ENCODE results near the gene ZNF827. TPM values are rescaled to one million over a fixed set of nuclear protein-coding genes. Genes with fewer than 3 reads are reported as not detected.

The ZNF827 gene
- total RNA-seq, 1 experiment from 2014 or later = 19.1 TPM

DNA sequence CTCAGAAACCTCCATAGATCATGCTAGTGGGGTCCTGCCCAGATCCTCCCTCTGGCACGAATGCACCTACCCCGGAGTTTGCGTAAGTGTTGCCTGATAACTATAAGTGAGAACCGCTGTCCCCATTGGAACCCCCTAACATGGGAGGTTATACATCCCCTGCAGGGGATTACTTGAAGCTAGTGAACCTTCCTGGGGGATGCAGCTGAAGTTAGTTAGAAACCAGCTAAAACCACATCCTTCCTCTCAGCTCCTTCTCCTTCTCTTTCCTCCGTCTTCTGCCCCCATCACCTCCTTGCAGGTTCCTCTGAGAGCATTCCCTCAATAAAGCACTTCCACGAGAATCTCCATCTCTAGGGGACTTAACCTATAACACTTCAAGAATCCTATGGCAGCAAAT lies 95.0 kb downstream of the ZNF827 start:
- H3K4me1 ChIP-seq (ENCODE audit: control insufficient read depth in 1 of 2, insufficient read depth in 2 of 2, low read length in 2 of 2) = no peaks in the 10 kb centered on the region
- no peak overlapping the region for H3K27ac ChIP-seq (ENCODE audit: low read depth, low read length)
- H3K9me3 ChIP-seq (ENCODE audit: control insufficient read depth in 1 of 2, insufficient read depth in 1 of 2, low read depth in 1 of 2, low read length in 2 of 2) = no peaks in the 10 kb centered on the region
- no peak for TF ChIP-seq TCF7L2 (IDR thresholded peaks at IDR 0.05; ENCODE audit: borderline replicate concordance, extremely low read depth, insufficient read depth, insufficient read length)
- TF ChIP-seq JUND (IDR thresholded peaks at IDR 0.05) = no peak
- no peak for TF ChIP-seq POLR2AphosphoS5 (IDR thresholded peaks at IDR 0.05; ENCODE audit: low read depth, low read length)
- TF ChIP-seq RAD21 (IDR thresholded peaks at IDR 0.05; ENCODE audit: low read depth) = no peak
- no peak for TF ChIP-seq SRF (IDR thresholded peaks at IDR 0.05; ENCODE audit: low read depth)
- no peak for TF ChIP-seq FOSL1 (IDR thresholded peaks at IDR 0.05; ENCODE audit: low read depth)
- TF ChIP-seq CBX3 (IDR thresholded peaks at IDR 0.05; ENCODE audit: low read depth) = no peak
- TF ChIP-seq SP1 (IDR thresholded peaks at IDR 0.05; ENCODE audit: low read depth) = no peak
- TF ChIP-seq SIN3A (IDR thresholded peaks at IDR 0.05; ENCODE audit: low read depth) = no peak
- TF ChIP-seq ELF1 (IDR thresholded peaks at IDR 0.05; ENCODE audit: borderline replicate concordance, low read depth) = no peak
- TF ChIP-seq ATF3 (IDR thresholded peaks at IDR 0.05) = no peak
- TF ChIP-seq EZH2phosphoT487 (IDR thresholded peaks at IDR 0.05; ENCODE audit: borderline replicate concordance) = no peak
- TF ChIP-seq ZFX (IDR thresholded peaks at IDR 0.05) = no peak
- no peak for TF ChIP-seq ZBTB33 (IDR thresholded peaks at IDR 0.05; ENCODE audit: extremely low read depth, insufficient replicate concordance, low read length)
- RAD21 ChIA-PET (ENCODE audit: low non-redundant PET in 1 of 2, low total read pairs in 2 of 2, uncharacterized antibody in 2 of 2, unreplicated experiment in 2 of 2) = no interaction called here
- H3K4me2 ChIP-seq (ENCODE audit: low read length) = no peak overlapping the region
- no peak overlapping the region for H3K4me3 ChIP-seq (replicated peaks in 1 of 2; ENCODE audit: low read depth in 1 of 2, low read length in 2 of 2)
- H2AFZ ChIP-seq (ENCODE audit: low read depth, low read length, poor library complexity, severe bottlenecking) = no peak overlapping the region
- no peaks in the 10 kb centered on the region for H3K9me2 ChIP-seq (ENCODE audit: insufficient read depth)
- ATAC-seq = no peak
- no peak overlapping the region for H3K9ac ChIP-seq (ENCODE audit: low read length)
- H3K27me3 ChIP-seq (ENCODE audit: insufficient read depth, low read length) = no peaks in the 10 kb centered on the region
- DNase-seq (ENCODE audit: low read depth, low spot score) = no peak
- POLR2A ChIA-PET = no interaction called here
- H3K79me2 ChIP-seq (ENCODE audit: insufficient read depth, low read length) = no peaks in the 10 kb centered on the region
- no peaks in the 10 kb centered on the region for H4K20me1 ChIP-seq (ENCODE audit: insufficient read depth)
- CTCF ChIA-PET = no interaction called here
- intact Hi-C loops (cut with micrococcal nuclease) = loop anchor here (10.0 kb wide), 1 partner anchor 1071 kb away; no protein-coding TSS in a partner anchor
- peaks cover 0 to 3% of the 10 kb centered on the region in 2 experiments; a peak in 1 of 4 replicates for H3K36me3 ChIP-seq (ENCODE audit: control insufficient read depth in 1 of 2, insufficient read depth in 2 of 2, low read length in 2 of 2)
- no TSS peak for BruUV-seq (replicated peaks)

All from HCT116 (cell line).